Ectodermal cell (in vitro differentiated cells): ENCODE data around the gene MAN1A1.

Experiments used
- H3K27ac ChIP-seq: 2 replicates; pipeline ENCODE4 v1.7.0; 2013; ENCODE audit warnings: mild to moderate bottlenecking, low read depth, low read length; ENCODE audit not compliant: insufficient read depth, poor library complexity, severe bottlenecking
- H3K27me3 ChIP-seq: 2 replicates; pipeline ENCODE4 v1.7.0; 2013; ENCODE audit warnings: mild to moderate bottlenecking, low read length; ENCODE audit not compliant: insufficient read depth, control insufficient read depth, poor library complexity, severe bottlenecking
- H3K36me3 ChIP-seq: one replicate; pipeline ENCODE4 v1.7.0; 2013; ENCODE audit warnings: low read length; ENCODE audit not compliant: control insufficient read depth, insufficient read depth
- H3K4me1 ChIP-seq: one replicate; pipeline ENCODE4 v1.7.0; 2013; ENCODE audit warnings: low read length; ENCODE audit not compliant: control insufficient read depth, insufficient read depth
- H3K4me3 ChIP-seq: 2 replicates; pipeline ENCODE4 v1.7.0; 2013; ENCODE audit warnings: low read depth, low read length, control low read depth; ENCODE audit not compliant: insufficient read depth
- H3K9me3 ChIP-seq: 2 replicates; pipeline ENCODE4 v1.7.0; 2013; ENCODE audit warnings: mild to moderate bottlenecking, low read length, moderate library complexity; ENCODE audit not compliant: control insufficient read depth
- WGBS, 2 experiments: methylation state at CpG; one replicate each; pipeline ENCODE4 v1.1.7; 2013; ENCODE audit warnings: missing lambda C conversion rate in 2 of 2; 5-methylcytosine and 5-hydroxymethylcytosine counted together

The MAN1A1 gene

DNA sequence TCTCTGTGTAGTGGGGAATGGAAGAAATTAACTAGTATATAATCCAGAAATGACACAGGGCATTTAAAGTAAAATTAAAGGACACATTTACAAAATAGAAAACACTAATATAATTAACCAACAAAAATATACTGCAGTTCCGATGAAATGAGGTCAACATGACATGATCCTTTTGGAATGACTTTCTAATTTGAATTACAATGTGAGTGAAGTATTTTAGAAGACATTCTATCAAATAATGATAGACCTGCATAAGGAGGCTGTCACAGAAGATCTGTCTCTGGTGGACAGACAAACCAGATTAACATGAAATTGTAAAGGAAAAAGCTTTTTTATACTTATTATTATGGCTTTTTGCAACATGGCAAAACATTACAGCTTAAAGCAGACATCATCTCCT, 170.5 kb downstream of the MAN1A1 start:
- Histone ChIP-seq H3K27me3 (no peaks in the 10 kb centered on the region), H3K4me3 (no peak overlapping the region), H3K4me1 (no peaks in the 10 kb centered on the region), H3K36me3 (no peaks in the 10 kb centered on the region), H3K27ac (no peak overlapping the region), H3K9me3 (no peaks in the 10 kb centered on the region)
- 100% methylated on average over 1 of the region's 1 CpG; no CpG with 5 or more reads in 1 of the 2 experiments for WGBS, 2 experiments

GRCh38 chr6:119176445-119176844, 173.1 kb downstream of the MAN1A1 start:
- 73 to 75% methylated on average over 2 of the region's 3 CpGs for WGBS, 2 experiments

GRCh38 chr6:119174879-119175817, 174.4 kb downstream of the MAN1A1 start:
- Histone ChIP-seq H3K27ac (no peak overlapping the region), H3K9me3 (no peaks in the 10 kb centered on the region), H3K4me1 (no peaks in the 10 kb centered on the region), H3K27me3 (no peaks in the 10 kb centered on the region), H3K4me3 (no peak overlapping the region), H3K36me3 (no peaks in the 10 kb centered on the region)
- WGBS, 2 experiments: 90 to 98% methylated on average over 7 to 8 of the region's 8 CpGs

More at GRCh38 chr6:119176445-119176844, 173.1 kb downstream of the MAN1A1 start:
- Histone ChIP-seq H3K36me3 (no peaks in the 10 kb centered on the region), H3K4me3 (no peak overlapping the region), H3K4me1 (no peaks in the 10 kb centered on the region), H3K9me3 (no peaks in the 10 kb centered on the region), H3K27ac (no peak overlapping the region), H3K27me3 (no peaks in the 10 kb centered on the region)

- Histone ChIP-seq H3K27ac (no peak overlapping the region), H3K4me3 (no peak overlapping the region), H3K27me3 (no peaks in the 10 kb centered on the region), H3K9me3 (no peaks in the 10 kb centered on the region), H3K4me1 (no peaks in the 10 kb centered on the region), H3K36me3 (no peaks in the 10 kb centered on the region)
- WGBS, 2 experiments: 100% methylated on average over 3 of the region's 3 CpGs; no CpG with 5 or more reads in 1 of the 2 experiments
Observed at GRCh38 chr6:119174085-119174445, 175.5 kb downstream of the MAN1A1 start.

DNA sequence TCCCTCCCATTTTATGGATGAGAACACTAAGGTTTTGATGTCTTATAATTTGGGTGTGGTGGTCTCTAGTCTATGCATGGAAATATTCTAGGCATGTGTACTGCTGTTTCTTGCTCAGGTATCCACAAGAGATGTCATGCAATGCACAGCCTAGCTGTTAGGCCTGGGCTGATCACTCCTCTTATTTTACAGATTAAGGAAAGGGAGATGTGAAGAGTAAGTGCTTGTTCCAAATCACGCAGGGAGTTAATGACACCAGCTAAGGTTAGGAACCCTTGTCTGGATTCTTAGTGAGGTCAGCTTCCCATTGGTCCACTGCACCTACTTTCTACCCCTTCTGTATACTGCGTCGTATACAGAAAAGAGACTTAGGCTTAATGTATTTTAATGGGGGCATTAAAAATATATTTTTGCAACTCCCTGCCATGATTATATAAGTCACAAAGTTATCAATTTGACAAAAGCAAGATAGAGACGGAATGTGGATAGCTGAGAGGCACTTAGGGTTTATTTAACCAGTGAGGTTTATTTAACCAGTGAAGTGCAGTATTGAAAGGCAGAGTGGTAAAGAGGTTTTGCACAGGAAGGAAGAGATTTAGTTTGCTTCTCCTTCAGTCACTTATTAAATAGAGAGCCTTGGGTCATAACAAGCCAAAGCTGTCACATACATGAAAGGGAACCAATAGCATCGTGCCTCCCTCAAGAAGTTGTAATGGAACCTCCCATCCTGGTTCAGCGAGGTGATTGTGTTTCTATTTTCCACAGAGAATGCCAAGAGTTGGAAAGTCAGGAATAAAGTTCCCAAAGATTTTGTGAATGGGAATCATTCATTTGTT, 176.1 kb downstream of the MAN1A1 start:
- Histone ChIP-seq H3K9me3 (no peaks in the 10 kb centered on the region), H3K4me1 (no peaks in the 10 kb centered on the region), H3K36me3 (no peaks in the 10 kb centered on the region), H3K4me3 (no peak overlapping the region), H3K27me3 (no peaks in the 10 kb centered on the region), H3K27ac (no peak overlapping the region)
- 90 to 94% methylated on average over 4 to 6 of the region's 6 CpGs for WGBS, 2 experiments

GRCh38 chr6:119172824-119173223, 176.7 kb downstream of the MAN1A1 start:
- Histone ChIP-seq H3K4me1 (no peaks in the 10 kb centered on the region), H3K4me3 (no peak overlapping the region), H3K9me3 (no peaks in the 10 kb centered on the region), H3K27ac (no peak overlapping the region), H3K27me3 (no peaks in the 10 kb centered on the region), H3K36me3 (no peaks in the 10 kb centered on the region)
- WGBS, 2 experiments: 90 to 98% methylated on average over 2 of the region's 2 CpGs

DNA sequence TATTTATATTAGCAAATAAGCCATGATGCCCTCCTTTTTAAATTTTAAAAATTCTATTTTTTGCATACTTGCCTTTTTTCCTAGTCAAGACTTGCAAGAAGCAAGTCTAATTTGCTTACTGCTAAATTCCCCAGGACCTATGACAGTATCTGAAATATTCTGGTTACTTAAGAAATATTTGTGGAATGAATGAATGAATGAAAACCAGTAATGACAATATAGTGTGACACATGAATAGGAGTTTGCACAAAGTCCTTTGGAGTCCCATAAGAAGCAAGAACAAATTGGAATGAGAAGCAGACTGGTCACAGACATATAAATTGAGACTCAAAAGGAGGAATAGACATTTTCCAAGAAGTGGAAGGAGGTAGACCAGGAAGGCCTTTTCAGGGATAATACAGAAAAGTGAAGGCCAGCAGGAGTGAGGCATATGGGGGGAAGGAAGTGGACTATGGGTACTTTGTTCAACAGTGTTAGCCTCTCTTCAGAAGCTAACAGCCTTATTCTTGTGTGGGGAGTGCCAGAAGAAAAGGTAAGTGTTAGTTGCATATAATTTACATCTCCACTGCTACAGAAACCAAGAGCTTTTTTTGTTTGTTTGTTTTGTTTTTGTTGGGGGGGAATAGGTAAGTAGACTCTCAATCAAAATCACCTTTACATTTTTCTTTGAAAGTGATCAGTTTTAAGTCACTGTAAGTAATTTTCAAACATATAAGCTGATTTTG, 177.5 kb downstream of the MAN1A1 start:
- Histone ChIP-seq H3K36me3 (no peaks in the 10 kb centered on the region), H3K4me1 (no peaks in the 10 kb centered on the region), H3K27ac (no peak overlapping the region), H3K27me3 (no peaks in the 10 kb centered on the region), H3K9me3 (no peaks in the 10 kb centered on the region), H3K4me3 (no peak overlapping the region)

GRCh38 chr6:119171088-119171841, 178.3 kb downstream of the MAN1A1 start:
- no peaks in the 10 kb centered on the region for H3K9me3 ChIP-seq
- H3K27me3 ChIP-seq: no peaks in the 10 kb centered on the region
- WGBS, 2 experiments: 86% methylated on average over 2 to 3 of the region's 3 CpGs
- no peaks in the 10 kb centered on the region for H3K36me3 ChIP-seq
- H3K4me1 ChIP-seq: no peaks in the 10 kb centered on the region
- H3K27ac ChIP-seq: no peak overlapping the region
- H3K4me3 ChIP-seq: no peak overlapping the region

- WGBS, 2 experiments: 94 to 97% methylated on average over 5 to 8 of the region's 8 CpGs
- Histone ChIP-seq H3K27ac (no peak overlapping the region), H3K27me3 (no peaks in the 10 kb centered on the region), H3K9me3 (no peaks in the 10 kb centered on the region), H3K36me3 (no peaks in the 10 kb centered on the region), H3K4me1 (no peaks in the 10 kb centered on the region), H3K4me3 (no peak overlapping the region)
Observed at GRCh38 chr6:119170447-119171087, 179.0 kb downstream of the MAN1A1 start.
